ENCODE measurements around the gene RAB3GAP1. TPM values are rescaled to one million over a fixed set of nuclear protein-coding genes. Genes with fewer than 3 reads are reported as not detected.

Gene RAB3GAP1
- polyA plus RNA-seq, 1 donor (not counting 4 experiments of a cell fraction or from before 2014, with no cell fraction given) = 41.6 TPM

DNA sequence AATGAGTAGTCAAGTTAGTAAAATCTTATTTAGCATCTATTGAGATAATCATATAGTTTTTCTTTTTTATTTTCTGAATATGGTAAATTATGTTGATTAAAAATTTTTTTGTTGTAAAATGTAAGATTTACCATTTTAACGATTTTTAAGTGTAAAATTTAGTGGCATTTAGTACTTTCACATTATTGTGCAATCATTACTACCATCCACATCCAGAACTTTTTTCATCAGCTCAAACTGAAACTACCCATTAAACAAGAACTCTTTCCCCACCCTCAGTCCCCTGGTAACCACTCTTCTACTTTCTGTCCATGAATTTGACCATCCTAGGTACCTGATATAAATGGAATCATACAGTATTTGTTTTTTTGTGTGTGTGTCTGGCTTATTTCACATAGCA, 11.1 kb downstream of the RAB3GAP1 start:
- Histone ChIP-seq H3K4me3 (ENCODE audit: control insufficient read depth in 2 of 3, extremely low read depth in 1 of 3, insufficient read depth in 2 of 3, low read depth in 1 of 3, low read length in 3 of 3) (no peak overlapping the region), H3K79me2 (ENCODE audit: control insufficient read depth, insufficient read depth, low read length) (peaks cover 86% of the 10 kb centered on the region), H3K27ac (ENCODE audit: control insufficient read depth, insufficient read depth, low read length) (no peak overlapping the region), H3K36me3 (ENCODE audit: control insufficient read depth in 2 of 2, extremely low read depth in 1 of 2, insufficient read depth in 2 of 2, low read length in 2 of 2) (peaks cover 12 to 21% of the 10 kb centered on the region in 2 experiments), H2AFZ (ENCODE audit: control insufficient read depth, low read length) (no peak overlapping the region), H3K4me2 (ENCODE audit: control insufficient read depth, extremely low read depth, insufficient read depth, low read depth, low read length) (no peak overlapping the region), H3K4me1 (ENCODE audit: control insufficient read depth, extremely low read depth, insufficient read depth, low read length) (peaks cover 4% of the 10 kb centered on the region), H3K9ac (ENCODE audit: control insufficient read depth, extremely low read depth, insufficient read depth, low read length) (no peak overlapping the region), H4K20me1 (ENCODE audit: control insufficient read depth, extremely low read depth, insufficient read depth, low read length) (no peaks in the 10 kb centered on the region), H3K9me1 (ENCODE audit: control insufficient read depth, extremely low read depth, insufficient read depth, low read length) (no peaks in the 10 kb centered on the region), H3K27me3 (ENCODE audit: control insufficient read depth, extremely low read depth, insufficient read depth, low read length) (no peaks in the 10 kb centered on the region), H3K9me3 (ENCODE audit: control insufficient read depth, low read depth, low read length) (no peaks in the 10 kb centered on the region)
- dilution Hi-C loops (cut with MboI; ENCODE audit: extremely low pct_ligation_motif_present, low sequenced_read_pairs) = no loop called here
- no peak for TF ChIP-seq EZH2 (IDR thresholded peaks at IDR 0.05; ENCODE audit: low read length)
- TF ChIP-seq, protein P1, sequence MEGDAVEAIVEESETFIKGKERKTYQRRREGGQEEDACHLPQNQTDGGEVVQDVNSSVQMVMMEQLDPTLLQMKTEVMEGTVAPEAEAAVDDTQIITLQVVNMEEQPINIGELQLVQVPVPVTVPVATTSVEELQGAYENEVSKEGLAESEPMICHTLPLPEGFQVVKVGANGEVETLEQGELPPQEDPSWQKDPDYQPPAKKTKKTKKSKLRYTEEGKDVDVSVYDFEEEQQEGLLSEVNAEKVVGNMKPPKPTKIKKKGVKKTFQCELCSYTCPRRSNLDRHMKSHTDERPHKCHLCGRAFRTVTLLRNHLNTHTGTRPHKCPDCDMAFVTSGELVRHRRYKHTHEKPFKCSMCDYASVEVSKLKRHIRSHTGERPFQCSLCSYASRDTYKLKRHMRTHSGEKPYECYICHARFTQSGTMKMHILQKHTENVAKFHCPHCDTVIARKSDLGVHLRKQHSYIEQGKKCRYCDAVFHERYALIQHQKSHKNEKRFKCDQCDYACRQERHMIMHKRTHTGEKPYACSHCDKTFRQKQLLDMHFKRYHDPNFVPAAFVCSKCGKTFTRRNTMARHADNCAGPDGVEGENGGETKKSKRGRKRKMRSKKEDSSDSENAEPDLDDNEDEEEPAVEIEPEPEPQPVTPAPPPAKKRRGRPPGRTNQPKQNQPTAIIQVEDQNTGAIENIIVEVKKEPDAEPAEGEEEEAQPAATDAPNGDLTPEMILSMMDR (optimal IDR thresholded peaks at IDR 0.05 in 1 of 3, IDR thresholded peaks at IDR 0.05 in 1 of 3, conservative IDR thresholded peaks at IDR 0.05 in 1 of 3; ENCODE audit: extremely low read depth in 1 of 3, insufficient read depth in 2 of 3, low read length in 3 of 3) = no peak
- FAIRE-seq (no peak), DNase-seq (ENCODE audit: low read depth, low spot score) (no peak)

DNA sequence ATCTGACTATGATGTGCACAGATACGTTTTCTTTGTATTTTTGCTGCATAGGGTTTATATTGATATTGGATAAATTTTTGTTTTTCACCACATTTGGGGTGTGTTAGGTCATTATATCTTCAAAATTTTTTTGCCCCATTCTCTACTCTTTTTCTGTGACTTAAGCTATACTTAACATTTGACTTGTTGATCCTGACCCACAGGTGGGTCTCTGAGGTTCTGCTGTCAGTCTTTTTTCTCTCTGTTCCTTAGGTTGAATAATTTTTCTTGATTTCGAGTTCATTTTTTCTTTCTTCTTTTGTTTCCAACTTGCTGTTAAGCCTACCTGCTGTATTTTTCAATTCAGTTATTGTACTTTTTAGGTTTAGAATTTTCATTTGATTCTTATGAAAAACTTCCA, 12.1 kb downstream of the RAB3GAP1 start:
- H3K4me3 ChIP-seq (ENCODE audit: control insufficient read depth in 2 of 3, extremely low read depth in 1 of 3, insufficient read depth in 2 of 3, low read depth in 1 of 3, low read length in 3 of 3) = no peak overlapping the region
- H3K36me3 ChIP-seq (ENCODE audit: control insufficient read depth in 2 of 2, extremely low read depth in 1 of 2, insufficient read depth in 2 of 2, low read length in 2 of 2) = peaks cover 12 to 21% of the 10 kb centered on the region in 2 experiments

More for the DNA sequence above, 12.1 kb downstream of the RAB3GAP1 start:
- Histone ChIP-seq H4K20me1 (ENCODE audit: control insufficient read depth, extremely low read depth, insufficient read depth, low read length) (no peaks in the 10 kb centered on the region), H3K9ac (ENCODE audit: control insufficient read depth, extremely low read depth, insufficient read depth, low read length) (no peak overlapping the region), H3K4me1 (ENCODE audit: control insufficient read depth, extremely low read depth, insufficient read depth, low read length) (peaks cover 4% of the 10 kb centered on the region), H3K9me3 (ENCODE audit: control insufficient read depth, low read depth, low read length) (no peaks in the 10 kb centered on the region), H3K27ac (ENCODE audit: control insufficient read depth, insufficient read depth, low read length) (no peak overlapping the region), H3K79me2 (ENCODE audit: control insufficient read depth, insufficient read depth, low read length) (peaks cover 83% of the 10 kb centered on the region), H3K4me2 (ENCODE audit: control insufficient read depth, extremely low read depth, insufficient read depth, low read depth, low read length) (no peak overlapping the region), H2AFZ (ENCODE audit: control insufficient read depth, low read length) (no peak overlapping the region), H3K9me1 (ENCODE audit: control insufficient read depth, extremely low read depth, insufficient read depth, low read length) (no peaks in the 10 kb centered on the region), H3K27me3 (ENCODE audit: control insufficient read depth, extremely low read depth, insufficient read depth, low read length) (no peaks in the 10 kb centered on the region)
- DNase-seq (ENCODE audit: low read depth, low spot score) (no peak), FAIRE-seq (no peak)
- dilution Hi-C loops (cut with MboI; ENCODE audit: extremely low pct_ligation_motif_present, low sequenced_read_pairs) = no loop called here
- TF ChIP-seq, protein P1 (optimal IDR thresholded peaks at IDR 0.05 in 1 of 3, IDR thresholded peaks at IDR 0.05 in 1 of 3, conservative IDR thresholded peaks at IDR 0.05 in 1 of 3; ENCODE audit: extremely low read depth in 1 of 3, insufficient read depth in 2 of 3, low read length in 3 of 3) = no peak
- TF ChIP-seq EZH2 (IDR thresholded peaks at IDR 0.05; ENCODE audit: low read length) = no peak

Data from keratinocyte (primary cell).